NCI-H1105 treated with DMSO at 0.1 percent for 48 hours (cell line): ENCODE data around the gene DNASE1.

Experiments
- DNase-seq: peaks from one replicate; lab custom pipeline; 2025; lab: John Stamatoyannopoulos, UW

DNASE1 gene

GRCh38 chr16:3696425-3697218 is 42.1 kb downstream of the DNASE1 start:
- no peak for DNase-seq

- DNase-seq: no peak
Measured at GRCh38 chr16:3698941-3699340, 44.5 kb downstream of the DNASE1 start.

- no peak for DNase-seq
Measured at GRCh38 chr16:3701531-3701930, 47.0 kb downstream of the DNASE1 start.

GRCh38 chr16:3702082-3702481 is 47.6 kb downstream of the DNASE1 start:
- no peak for DNase-seq

GRCh38 chr16:3706253-3707012 is 51.9 kb downstream of the DNASE1 start:
- no peak for DNase-seq
